ENCODE measurements around the gene MOB1A. TPM values are rescaled to one million over a fixed set of nuclear protein-coding genes. Genes with fewer than 3 reads are reported as not detected.
"Not testable (repeated sequence)": the region's sequence is repeated elsewhere in the genome, so short reads cannot be mapped to it uniquely, and the experiment has no call there.

MOB1A gene
- total and polyA plus RNA-seq, 2 donors, result 50.1 to 164 TPM

- Histone ChIP-seq H3K4me3 (ENCODE audit: low read depth, low read length) (no peak overlapping the region), H3K36me3 (ENCODE audit: insufficient read depth) (no peaks in the 10 kb centered on the region), H3K4me1 (ENCODE audit: insufficient read depth) (no peaks in the 10 kb centered on the region), H3K27ac (ENCODE audit: low read depth) (no peak overlapping the region)
- no peak for DNase-seq (ENCODE audit: extremely low spot score)
- 45% methylated on average over 6 of the region's 6 CpGs for WGBS
Observed at GRCh38 chr2:74188018-74188601, 9.4 kb upstream of the MOB1A start.

DNA sequence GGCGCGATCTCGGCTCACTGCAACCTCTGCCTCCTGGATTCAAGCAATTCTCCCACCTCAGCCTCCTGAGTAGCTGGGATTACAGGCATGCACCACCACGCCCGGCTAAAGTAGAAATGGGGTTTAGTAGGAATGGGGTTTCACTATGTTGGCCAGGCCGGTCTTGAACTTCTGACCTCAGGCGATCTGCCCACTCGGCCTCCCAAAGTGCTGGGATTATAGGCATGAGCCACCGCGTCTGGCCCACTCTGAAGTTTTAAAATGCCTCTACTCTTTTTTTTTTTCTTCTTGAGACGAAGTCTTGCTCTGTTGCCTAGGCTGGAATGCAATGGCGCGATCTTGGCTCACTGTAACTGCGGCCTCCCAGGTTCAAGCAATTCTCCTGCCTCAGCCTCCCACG is 8.0 kb upstream of the MOB1A start:
- WGBS, result 94% methylated on average over 15 of the region's 15 CpGs
- H3K4me3 ChIP-seq (ENCODE audit: low read depth, low read length); DNase-seq (ENCODE audit: extremely low spot score); H3K36me3 ChIP-seq (ENCODE audit: insufficient read depth); H3K4me1 ChIP-seq (ENCODE audit: insufficient read depth); H3K27ac ChIP-seq (ENCODE audit: low read depth): not testable (repeated sequence)

GRCh38 chr2:74186038-74186437 is 7.4 kb upstream of the MOB1A start:
- Histone ChIP-seq H3K36me3 (ENCODE audit: insufficient read depth) (no peaks in the 10 kb centered on the region), H3K27ac (ENCODE audit: low read depth) (no peak overlapping the region), H3K4me1 (ENCODE audit: insufficient read depth) (no peaks in the 10 kb centered on the region), H3K4me3 (ENCODE audit: low read depth, low read length) (no peak overlapping the region)
- 84% methylated on average over 9 of the region's 9 CpGs for WGBS
- DNase-seq (ENCODE audit: extremely low spot score), result no peak

GRCh38 chr2:74183878-74184277 is 5.2 kb upstream of the MOB1A start:
- 87% methylated on average over 2 of the region's 2 CpGs for WGBS
- no peak for DNase-seq (ENCODE audit: extremely low spot score)
- no peaks in the 10 kb centered on the region for H3K36me3 ChIP-seq (ENCODE audit: insufficient read depth)
- no peaks in the 10 kb centered on the region for H3K4me1 ChIP-seq (ENCODE audit: insufficient read depth)
- no peak overlapping the region for H3K4me3 ChIP-seq (ENCODE audit: low read depth, low read length)
- no peak overlapping the region for H3K27ac ChIP-seq (ENCODE audit: low read depth)

DNA sequence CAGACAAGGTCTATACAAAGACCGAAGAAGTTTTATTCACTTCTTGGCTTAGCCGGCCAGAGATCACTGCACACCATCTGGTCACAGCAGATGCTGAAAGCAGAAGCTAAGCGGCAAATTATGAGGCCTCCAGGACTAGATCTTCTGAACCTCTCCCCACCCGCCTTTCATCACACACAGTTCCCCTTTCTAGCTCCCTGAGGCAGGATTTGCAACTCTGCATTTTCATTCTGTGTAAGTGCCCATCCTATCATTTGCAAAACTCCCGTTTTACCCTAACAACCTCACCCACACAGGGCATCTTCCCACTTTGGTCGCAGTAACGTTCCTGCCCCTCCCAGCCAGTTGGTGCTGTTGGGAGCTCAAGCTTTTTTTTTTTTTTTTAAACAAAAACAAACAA is 3.1 kb upstream of the MOB1A start:
- no peaks in the 10 kb centered on the region for H3K4me1 ChIP-seq (ENCODE audit: insufficient read depth)
- no peak overlapping the region for H3K27ac ChIP-seq (ENCODE audit: low read depth)
- WGBS, result 47% methylated on average over 7 of the region's 7 CpGs
- H3K4me3 ChIP-seq (ENCODE audit: low read depth, low read length), result no peak overlapping the region
- DNase-seq (ENCODE audit: extremely low spot score), result no peak
- no peaks in the 10 kb centered on the region for H3K36me3 ChIP-seq (ENCODE audit: insufficient read depth)

GRCh38 chr2:74179063-74179865 is 585 bp upstream of the MOB1A start:
- Histone ChIP-seq H3K4me3 (ENCODE audit: low read depth, low read length) (peak overlapping the region; percentile 12), H3K27ac (ENCODE audit: low read depth) (no peak overlapping the region), H3K4me1 (ENCODE audit: insufficient read depth) (no peaks in the 10 kb centered on the region), H3K36me3 (ENCODE audit: insufficient read depth) (no peaks in the 10 kb centered on the region)
- DNase-seq (ENCODE audit: extremely low spot score), result no peak
- 53% methylated on average over 25 of the region's 25 CpGs for WGBS

- Histone ChIP-seq H3K4me3 (ENCODE audit: low read depth, low read length) (peak overlapping the region; percentile 84), H3K36me3 (ENCODE audit: insufficient read depth) (no peaks in the 10 kb centered on the region), H3K4me1 (ENCODE audit: insufficient read depth) (no peaks in the 10 kb centered on the region), H3K27ac (ENCODE audit: low read depth) (no peak overlapping the region)
- DNase-seq (ENCODE audit: extremely low spot score), result no peak
Observed at GRCh38 chr2:74177696-74178095, 983 bp downstream of the MOB1A start.

- H3K4me3 ChIP-seq (ENCODE audit: low read depth, low read length), result no peak overlapping the region
- 91% methylated on average over 1 of the region's 1 CpG for WGBS
- peaks cover 1% of the 10 kb centered on the region for H3K36me3 ChIP-seq (ENCODE audit: insufficient read depth)
- no peak overlapping the region for H3K27ac ChIP-seq (ENCODE audit: low read depth)
- H3K4me1 ChIP-seq (ENCODE audit: insufficient read depth), result no peaks in the 10 kb centered on the region
- no peak for DNase-seq (ENCODE audit: extremely low spot score)
Observed at GRCh38 chr2:74174909-74175308, 3.8 kb downstream of the MOB1A start.

DNA sequence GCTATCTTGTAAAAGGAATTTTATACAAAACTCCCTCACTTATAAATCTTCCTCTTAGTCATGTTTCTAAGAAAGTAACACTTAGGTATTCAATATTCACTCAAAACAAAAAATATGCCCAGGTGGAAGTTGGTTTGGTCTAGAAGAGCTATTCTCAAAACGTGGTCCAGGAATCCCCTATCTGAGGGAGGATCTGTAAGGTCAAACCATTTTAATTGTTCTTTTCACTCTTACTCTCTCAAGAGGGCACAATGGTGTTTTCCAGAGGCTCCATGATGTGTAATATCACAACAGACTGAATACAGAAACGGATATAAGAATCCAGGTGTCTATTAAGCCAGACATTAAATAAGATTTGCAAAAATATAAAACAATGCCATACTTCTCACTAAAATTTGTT is 9.9 kb downstream of the MOB1A start:
- H3K36me3 ChIP-seq (ENCODE audit: insufficient read depth), result peaks cover 11% of the 10 kb centered on the region
- no peak overlapping the region for H3K27ac ChIP-seq (ENCODE audit: low read depth)
- no peak overlapping the region for H3K4me3 ChIP-seq (ENCODE audit: low read depth, low read length)
- no peaks in the 10 kb centered on the region for H3K4me1 ChIP-seq (ENCODE audit: insufficient read depth)
- DNase-seq (ENCODE audit: extremely low spot score), result no peak
- WGBS, result 73% methylated on average over 2 of the region's 2 CpGs

DNA sequence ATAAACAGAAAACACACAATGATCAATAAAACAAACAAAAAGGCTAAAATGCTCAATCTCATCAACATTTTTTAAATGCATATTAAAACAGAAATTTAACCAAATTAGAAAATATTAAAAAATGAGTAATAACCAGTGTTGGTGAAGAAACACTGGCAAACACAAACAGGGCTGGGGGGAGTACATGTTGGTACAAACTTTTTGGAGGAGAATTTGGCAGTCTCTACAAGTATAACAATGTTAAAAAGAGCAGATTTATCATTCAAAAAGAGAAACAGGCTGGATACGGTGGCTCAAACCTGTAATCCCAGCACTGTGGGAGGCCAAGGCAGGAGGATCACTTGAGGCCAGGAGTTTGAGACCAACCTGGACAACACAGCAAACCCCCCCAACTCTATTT is 13.9 kb downstream of the MOB1A start:
- no peak for DNase-seq (ENCODE audit: extremely low spot score)
- Histone ChIP-seq H3K27ac (ENCODE audit: low read depth) (no peak overlapping the region), H3K4me3 (ENCODE audit: low read depth, low read length) (no peak overlapping the region), H3K36me3 (ENCODE audit: insufficient read depth) (peaks cover 13% of the 10 kb centered on the region), H3K4me1 (ENCODE audit: insufficient read depth) (no peaks in the 10 kb centered on the region)
- 97% methylated on average over 1 of the region's 1 CpG for WGBS

DNA sequence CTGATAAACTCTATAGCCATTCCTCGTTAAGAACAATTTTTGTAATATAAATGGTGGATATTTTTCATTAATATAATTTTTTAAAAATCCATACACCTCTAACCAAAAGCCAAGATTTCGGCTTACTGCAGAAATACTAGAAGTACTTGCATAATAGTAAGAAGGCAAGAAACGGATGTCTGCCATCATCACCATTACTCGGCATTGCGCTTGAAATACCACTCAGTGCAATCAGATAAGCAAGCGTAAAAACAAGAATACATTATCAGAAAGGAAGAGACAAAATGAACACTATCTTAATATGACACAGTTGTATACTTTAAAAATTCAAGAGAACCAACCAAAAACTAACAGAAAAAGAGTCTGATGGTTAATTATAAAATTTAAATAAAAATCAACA is 15.7 kb downstream of the MOB1A start:
- Histone ChIP-seq H3K36me3 (ENCODE audit: insufficient read depth) (peaks cover 9% of the 10 kb centered on the region), H3K4me3 (ENCODE audit: low read depth, low read length) (no peak overlapping the region), H3K27ac (ENCODE audit: low read depth) (no peak overlapping the region), H3K4me1 (ENCODE audit: insufficient read depth) (no peaks in the 10 kb centered on the region)
- 92% methylated on average over 6 of the region's 6 CpGs for WGBS
- no peak for DNase-seq (ENCODE audit: extremely low spot score)

DNA sequence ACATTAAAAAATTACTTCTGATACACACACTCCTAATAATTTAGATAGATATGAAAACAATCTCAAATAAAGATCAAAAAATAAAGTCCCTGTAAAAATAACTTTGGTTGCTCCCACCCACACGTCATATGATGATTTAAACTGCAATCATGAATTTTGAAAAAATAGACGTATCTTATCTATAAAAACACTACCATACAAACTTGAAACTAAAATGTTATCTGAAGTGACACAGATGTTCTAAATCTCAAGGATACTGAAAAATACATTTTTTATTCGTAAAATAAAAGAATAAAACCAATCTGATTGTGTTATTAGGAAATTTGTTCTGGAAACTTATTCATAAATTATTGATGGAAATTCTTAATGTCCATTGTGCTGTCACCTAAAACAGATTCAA is 22.8 kb downstream of the MOB1A start:
- peaks cover 2% of the 10 kb centered on the region for H3K36me3 ChIP-seq (ENCODE audit: insufficient read depth)
- WGBS, result 84% methylated on average over 3 of the region's 3 CpGs
- H3K4me3 ChIP-seq (ENCODE audit: low read depth, low read length), result no peak overlapping the region
- no peaks in the 10 kb centered on the region for H3K4me1 ChIP-seq (ENCODE audit: insufficient read depth)
- no peak overlapping the region for H3K27ac ChIP-seq (ENCODE audit: low read depth)
- no peak for DNase-seq (ENCODE audit: extremely low spot score)

DNA sequence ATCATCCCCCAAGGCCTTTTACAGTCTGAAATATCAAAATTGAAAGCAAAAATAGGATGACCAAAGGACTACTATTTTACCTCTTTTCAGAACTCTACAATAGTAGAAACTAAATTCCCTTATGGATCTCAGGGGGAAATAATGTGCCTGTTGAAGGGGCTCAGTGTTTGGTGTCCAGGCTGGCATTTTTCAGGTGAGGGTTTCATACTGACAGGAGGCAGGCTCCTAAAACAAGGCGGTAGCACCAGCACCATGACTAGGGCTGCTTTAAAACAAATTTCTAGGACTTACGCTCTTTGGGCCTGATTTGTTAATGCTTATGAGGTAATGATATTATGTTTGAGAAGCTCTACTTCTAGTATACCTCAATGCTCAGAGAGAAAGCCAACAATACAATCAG is 25.7 kb downstream of the MOB1A start:
- H3K4me1 ChIP-seq (ENCODE audit: insufficient read depth), result no peaks in the 10 kb centered on the region
- H3K4me3 ChIP-seq (ENCODE audit: low read depth, low read length), result no peak overlapping the region
- WGBS, result 93% methylated on average over 2 of the region's 2 CpGs
- H3K27ac ChIP-seq (ENCODE audit: low read depth), result no peak overlapping the region
- DNase-seq (ENCODE audit: extremely low spot score), result no peak
- peaks cover 2% of the 10 kb centered on the region for H3K36me3 ChIP-seq (ENCODE audit: insufficient read depth)

DNA sequence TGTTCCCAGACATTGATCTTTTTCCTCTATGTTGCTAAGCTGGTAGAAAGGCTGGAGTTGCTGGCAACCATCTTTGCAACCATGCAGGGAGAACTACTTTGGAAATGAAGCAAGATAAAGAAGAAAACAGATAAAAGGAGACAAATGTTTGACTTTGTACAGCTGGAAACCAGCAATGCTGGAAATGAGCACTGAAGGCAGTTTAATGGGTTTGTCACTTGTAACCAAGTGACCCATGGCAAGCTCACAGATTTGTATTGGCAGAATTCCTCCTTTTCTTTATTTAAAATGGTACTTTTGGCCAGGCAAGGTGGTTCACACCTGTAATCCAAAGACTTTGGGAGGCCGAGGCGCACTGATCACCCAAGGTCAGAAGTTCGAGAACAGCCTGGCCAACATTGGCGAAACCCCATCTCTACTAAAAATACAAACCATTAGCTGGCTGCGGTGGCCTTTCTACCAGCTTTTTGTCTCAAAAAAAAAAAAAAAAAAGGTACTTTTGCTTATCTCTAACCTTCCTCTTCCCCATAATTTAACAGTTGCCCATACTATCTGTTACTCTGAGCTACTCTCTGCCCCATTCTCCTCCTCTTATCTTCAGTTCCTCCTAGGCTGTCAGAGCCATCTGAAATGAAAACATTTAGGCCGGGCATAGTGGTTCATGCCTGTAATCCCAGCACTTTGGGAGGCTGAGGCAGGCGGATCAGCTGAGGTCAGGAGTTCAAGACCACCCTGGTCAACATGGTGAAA is 28.9 kb downstream of the MOB1A start:
- Histone ChIP-seq H3K4me1 (ENCODE audit: insufficient read depth) (no peaks in the 10 kb centered on the region), H3K27ac (ENCODE audit: low read depth) (no peak overlapping the region), H3K36me3 (ENCODE audit: insufficient read depth) (no peaks in the 10 kb centered on the region), H3K4me3 (ENCODE audit: low read depth, low read length) (no peak overlapping the region)
- DNase-seq (ENCODE audit: extremely low spot score), result no peak
- WGBS, result 83% methylated on average over 7 of the region's 7 CpGs
